Measurements from ENCODE around the gene CPA1.

DNA sequence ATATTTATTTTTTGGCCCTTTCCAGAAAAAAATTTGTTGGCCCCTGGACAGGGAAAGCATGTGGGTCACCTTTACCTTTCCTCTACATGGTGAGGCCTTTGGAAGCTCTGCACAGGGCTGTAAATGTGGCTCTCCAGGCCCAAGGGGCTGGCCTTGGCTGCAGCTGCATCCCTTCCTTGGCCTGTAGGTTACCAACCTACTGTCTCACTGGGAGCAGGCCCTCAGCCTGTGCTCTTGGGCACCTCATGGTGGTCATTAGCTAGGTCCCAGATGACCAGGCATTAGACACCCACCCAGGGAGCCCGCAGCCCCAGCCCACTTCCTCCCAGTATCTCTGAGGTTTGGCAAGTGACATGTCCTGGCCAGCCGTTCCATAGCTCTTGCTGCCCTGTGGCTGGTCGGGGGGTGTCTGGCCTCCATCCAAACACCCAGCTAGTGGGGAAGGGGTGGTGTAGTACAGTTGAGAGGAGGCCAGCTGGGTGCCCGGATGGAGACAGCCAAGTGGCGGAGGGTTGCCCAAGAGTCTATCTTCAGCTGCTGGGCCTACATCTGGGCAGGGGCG is 42.8 kb upstream of the CPA1 start:
- TF ChIP-seq, protein P1, sequence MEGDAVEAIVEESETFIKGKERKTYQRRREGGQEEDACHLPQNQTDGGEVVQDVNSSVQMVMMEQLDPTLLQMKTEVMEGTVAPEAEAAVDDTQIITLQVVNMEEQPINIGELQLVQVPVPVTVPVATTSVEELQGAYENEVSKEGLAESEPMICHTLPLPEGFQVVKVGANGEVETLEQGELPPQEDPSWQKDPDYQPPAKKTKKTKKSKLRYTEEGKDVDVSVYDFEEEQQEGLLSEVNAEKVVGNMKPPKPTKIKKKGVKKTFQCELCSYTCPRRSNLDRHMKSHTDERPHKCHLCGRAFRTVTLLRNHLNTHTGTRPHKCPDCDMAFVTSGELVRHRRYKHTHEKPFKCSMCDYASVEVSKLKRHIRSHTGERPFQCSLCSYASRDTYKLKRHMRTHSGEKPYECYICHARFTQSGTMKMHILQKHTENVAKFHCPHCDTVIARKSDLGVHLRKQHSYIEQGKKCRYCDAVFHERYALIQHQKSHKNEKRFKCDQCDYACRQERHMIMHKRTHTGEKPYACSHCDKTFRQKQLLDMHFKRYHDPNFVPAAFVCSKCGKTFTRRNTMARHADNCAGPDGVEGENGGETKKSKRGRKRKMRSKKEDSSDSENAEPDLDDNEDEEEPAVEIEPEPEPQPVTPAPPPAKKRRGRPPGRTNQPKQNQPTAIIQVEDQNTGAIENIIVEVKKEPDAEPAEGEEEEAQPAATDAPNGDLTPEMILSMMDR (conservative IDR thresholded peaks at IDR 0.05): no peak
- TF ChIP-seq EZH2 (IDR thresholded peaks at IDR 0.05; ENCODE audit: low read depth): no peak

All from PC-9 (cell line).